ENCODE measurements around the gene LSM2. TPM values are rescaled to one million over a fixed set of nuclear protein-coding genes. Genes with fewer than 3 reads are reported as not detected.
A peak's percentile ranks its signal among the peaks of the same experiment; 100 is the strongest.
"Not testable (repeated sequence)": the region's sequence is repeated elsewhere in the genome, so short reads cannot be mapped to it uniquely, and the experiment has no call there.

Gene LSM2
- total RNA-seq, 1 donor from 2014 or later: 112 TPM

DNA sequence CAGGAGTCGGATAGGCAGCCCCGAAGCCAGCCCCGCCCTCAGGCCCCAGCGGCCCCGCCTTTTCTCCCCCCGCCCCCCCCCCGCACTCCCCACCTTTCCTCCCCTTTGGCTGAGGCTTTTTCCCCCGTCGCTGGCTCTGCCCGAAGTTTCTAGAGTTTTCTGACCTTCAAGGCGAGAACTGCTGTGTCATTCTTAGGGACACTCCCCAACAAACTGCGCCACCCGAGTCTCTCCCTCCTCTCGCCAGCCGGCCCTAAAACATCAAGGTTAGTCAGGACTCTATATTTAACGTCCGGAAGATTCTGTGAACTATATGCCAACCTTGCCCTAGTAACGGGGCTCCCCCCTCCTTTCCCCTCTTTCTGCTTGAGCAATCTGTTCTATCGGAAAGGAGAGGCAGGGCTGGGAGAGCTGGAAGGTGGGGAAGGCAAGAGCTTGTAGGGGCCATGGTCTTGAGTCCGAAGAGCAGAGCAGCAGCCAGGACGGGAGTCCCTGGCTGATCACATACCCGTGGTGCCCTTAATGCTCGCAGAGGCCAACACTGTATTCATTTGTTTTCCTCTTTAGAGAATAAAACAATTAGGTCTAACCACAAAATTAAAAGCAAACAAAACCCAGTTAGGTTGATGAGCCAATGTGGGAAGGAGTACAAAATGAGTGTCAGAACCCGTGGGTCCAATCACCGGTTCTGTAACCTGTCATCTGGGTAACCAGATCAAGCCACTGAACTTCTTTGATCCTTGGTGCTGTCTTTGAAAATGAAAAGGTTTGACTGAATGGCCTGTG is 15.5 kb upstream of the LSM2 start:
- TF ChIP-seq, protein P1, sequence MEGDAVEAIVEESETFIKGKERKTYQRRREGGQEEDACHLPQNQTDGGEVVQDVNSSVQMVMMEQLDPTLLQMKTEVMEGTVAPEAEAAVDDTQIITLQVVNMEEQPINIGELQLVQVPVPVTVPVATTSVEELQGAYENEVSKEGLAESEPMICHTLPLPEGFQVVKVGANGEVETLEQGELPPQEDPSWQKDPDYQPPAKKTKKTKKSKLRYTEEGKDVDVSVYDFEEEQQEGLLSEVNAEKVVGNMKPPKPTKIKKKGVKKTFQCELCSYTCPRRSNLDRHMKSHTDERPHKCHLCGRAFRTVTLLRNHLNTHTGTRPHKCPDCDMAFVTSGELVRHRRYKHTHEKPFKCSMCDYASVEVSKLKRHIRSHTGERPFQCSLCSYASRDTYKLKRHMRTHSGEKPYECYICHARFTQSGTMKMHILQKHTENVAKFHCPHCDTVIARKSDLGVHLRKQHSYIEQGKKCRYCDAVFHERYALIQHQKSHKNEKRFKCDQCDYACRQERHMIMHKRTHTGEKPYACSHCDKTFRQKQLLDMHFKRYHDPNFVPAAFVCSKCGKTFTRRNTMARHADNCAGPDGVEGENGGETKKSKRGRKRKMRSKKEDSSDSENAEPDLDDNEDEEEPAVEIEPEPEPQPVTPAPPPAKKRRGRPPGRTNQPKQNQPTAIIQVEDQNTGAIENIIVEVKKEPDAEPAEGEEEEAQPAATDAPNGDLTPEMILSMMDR (conservative IDR thresholded peaks at IDR 0.05; ENCODE audit: low read depth, low read length): no peak
- peak overlapping the region; percentile 68 for H3K4me3 ChIP-seq (ENCODE audit: low read depth, low read length)
- DNase-seq (ENCODE audit: low read depth): no peak

DNA sequence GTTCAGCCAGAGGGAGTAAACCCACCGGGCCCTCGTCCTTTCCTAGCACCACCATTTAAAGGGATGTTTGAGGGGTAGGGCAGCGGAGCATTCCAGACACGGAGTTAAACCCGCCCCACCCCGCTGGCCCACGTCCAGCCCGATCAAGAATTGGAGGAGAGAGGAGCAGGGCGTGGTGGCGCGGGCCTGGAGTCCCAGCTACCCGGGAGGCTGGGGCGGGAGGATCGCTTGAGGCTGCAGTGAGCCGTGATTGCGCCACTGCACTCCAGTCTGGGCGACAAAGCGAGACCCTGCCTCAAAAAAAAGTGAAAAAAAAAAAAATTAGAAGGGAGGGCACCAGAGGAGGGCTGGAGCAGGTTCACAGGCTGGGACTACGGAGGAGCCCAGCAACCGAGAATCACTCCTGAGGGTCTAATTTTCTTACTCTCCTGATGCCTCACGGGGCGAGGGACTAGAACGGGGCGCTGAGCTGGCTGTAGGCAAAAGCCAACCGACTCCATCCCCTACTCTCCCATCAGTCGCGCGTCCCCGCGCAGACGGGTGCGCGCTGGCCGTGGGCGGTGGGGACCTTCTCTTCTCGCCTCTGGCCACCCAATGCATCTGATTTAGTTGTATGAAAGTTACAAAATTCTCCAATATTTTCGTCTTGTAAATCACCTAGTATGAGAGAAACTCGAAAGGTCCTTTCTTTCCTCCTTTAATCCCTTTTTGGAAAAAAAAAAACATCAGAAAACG is 14.7 kb upstream of the LSM2 start:
- DNase-seq (ENCODE audit: low read depth): no peak
- H3K4me3 ChIP-seq (ENCODE audit: low read depth, low read length): peak overlapping the region; percentile 68
- TF ChIP-seq, protein P1 (conservative IDR thresholded peaks at IDR 0.05; ENCODE audit: low read depth, low read length): no peak

DNA sequence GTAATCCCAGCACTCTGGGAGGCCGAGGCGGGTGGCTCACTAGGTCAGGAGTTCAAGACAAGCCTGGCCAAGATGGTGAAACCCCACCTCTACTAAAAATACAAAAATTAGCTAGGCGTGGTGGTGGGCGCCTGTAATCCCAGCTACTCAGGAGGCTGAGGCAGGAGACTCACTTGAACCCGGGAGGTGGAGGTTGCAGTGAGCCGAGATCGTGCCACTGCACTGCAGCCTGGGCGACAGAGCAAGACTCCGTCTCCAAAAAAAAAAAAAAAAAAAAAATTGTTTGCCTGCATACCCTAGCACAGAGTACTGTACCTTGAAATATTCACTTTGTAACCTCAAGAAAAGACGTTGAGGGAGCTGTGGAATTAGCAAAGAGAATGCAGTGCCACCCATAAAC is 13.6 kb upstream of the LSM2 start:
- H3K4me3 ChIP-seq (ENCODE audit: low read depth, low read length); DNase-seq (ENCODE audit: low read depth): not testable (repeated sequence)

DNA sequence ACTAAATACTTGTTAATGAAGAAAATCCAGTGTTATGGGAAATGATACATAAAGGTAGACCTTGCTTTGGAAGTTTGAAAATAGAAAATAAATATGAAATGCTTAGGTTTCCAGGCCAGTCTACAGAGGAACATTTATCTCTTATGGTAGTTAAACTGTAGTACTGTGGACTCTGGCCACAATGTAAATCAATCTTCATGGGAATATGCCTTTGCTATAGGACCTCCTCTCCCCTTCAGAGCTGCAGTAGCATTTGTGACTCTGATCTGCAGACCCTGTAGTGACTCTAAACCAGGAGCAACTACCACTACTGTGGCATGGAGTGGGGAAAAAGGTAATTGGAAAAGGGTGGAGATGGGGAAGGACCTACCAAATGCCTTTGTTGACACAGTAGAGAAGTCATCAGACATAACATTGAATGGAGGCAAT is 13.1 kb upstream of the LSM2 start:
- H3K4me3 ChIP-seq (ENCODE audit: low read depth, low read length): no peak overlapping the region
- TF ChIP-seq, protein P1 (conservative IDR thresholded peaks at IDR 0.05; ENCODE audit: low read depth, low read length): no peak
- no peak for DNase-seq (ENCODE audit: low read depth)

DNA sequence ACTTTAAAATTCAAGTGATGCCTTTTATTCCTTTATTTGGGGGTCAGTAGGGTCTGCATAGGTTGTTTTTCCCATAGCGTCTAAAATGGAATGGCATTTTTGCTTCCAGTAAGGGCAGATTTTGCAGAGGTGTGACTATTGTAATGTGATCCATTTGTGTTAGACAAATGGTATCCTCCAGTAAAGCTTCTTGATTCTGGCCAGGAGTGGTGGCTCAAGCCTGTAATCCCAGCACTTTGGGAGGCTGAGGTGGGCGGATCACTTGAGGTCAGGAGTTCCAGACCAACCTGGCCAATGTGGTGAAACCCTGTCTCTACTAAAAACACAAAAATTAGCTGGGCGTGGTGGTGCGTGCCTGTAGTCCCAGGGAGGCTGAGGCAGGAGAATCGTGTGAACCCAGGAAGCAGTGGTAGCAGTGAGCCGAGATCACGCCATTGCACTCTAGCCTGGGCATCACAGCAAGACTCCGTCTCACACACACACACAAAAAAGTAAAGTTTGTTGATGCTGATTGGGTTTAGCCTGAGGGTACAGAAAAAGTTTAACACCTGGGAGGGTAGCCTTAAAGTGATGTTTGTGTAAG is 11.3 kb upstream of the LSM2 start:
- peak overlapping the region; percentile 43 for H3K4me3 ChIP-seq (ENCODE audit: low read depth, low read length)
- not testable (repeated sequence) for DNase-seq (ENCODE audit: low read depth)

DNA sequence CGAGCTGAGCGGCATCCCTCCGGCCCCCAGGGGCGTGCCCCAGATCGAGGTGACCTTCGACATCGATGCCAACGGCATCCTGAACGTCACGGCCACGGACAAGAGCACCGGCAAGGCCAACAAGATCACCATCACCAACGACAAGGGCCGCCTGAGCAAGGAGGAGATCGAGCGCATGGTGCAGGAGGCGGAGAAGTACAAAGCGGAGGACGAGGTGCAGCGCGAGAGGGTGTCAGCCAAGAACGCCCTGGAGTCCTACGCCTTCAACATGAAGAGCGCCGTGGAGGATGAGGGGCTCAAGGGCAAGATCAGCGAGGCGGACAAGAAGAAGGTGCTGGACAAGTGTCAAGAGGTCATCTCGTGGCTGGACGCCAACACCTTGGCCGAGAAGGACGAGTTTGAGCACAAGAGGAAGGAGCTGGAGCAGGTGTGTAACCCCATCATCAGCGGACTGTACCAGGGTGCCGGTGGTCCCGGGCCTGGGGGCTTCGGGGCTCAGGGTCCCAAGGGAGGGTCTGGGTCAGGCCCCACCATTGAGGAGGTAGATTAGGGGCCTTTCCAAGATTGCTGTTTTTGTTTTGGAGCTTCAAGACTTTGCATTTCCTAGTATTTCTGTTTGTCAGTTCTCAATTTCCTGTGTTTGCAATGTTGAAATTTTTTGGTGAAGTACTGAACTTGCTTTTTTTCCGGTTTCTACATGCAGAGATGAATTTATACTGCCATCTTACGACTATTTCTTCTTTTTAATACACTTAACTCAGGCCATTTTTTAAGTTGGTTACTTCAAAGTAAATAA is 10.6 kb upstream of the LSM2 start:
- H3K4me3 ChIP-seq (ENCODE audit: low read depth, low read length): peak overlapping the region; percentile 43
- DNase-seq (ENCODE audit: low read depth): not testable (repeated sequence)

DNA sequence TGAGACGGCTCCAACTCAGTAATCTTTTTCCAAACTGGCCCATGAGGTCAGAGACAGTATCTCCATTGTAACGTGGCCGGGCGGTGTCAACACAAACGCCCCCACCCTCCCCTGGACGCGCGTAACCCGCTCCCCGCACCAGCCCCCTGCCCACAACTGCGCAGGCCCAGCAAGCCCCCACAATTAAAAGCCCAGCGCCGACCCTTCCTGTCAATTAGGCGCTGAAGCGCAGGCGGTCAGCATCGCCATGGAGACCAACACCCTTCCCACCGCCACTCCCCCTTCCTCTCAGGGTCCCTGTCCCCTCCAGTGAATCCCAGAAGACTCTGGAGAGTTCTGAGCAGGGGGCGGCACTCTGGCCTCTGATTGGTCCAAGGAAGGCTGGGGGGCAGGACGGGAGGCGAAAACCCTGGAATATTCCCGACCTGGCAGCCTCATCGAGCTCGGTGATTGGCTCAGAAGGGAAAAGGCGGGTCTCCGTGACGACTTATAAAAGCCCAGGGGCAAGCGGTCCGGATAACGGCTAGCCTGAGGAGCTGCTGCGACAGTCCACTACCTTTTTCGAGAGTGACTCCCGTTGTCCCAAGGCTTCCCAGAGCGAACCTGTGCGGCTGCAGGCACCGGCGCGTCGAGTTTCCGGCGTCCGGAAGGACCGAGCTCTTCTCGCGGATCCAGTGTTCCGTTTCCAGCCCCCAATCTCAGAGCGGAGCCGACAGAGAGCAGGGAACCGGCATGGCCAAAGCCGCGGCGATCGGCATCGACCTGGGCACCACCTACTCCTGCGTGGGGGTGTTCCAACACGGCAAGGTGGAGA is 8.5 kb upstream of the LSM2 start, which contains the start of the genes HSPA1A and HSPA1L:
Gene HSPA1A (plus strand): TSS at position 519 of the 814 bp plus-strand sequence. CDS start 214 bp downstream, at position 733.
Gene HSPA1L (minus strand): TSS at position 259 of the 814 bp plus-strand sequence. CDS start 3,311 bp downstream, outside the sequence.
- DNase-seq (ENCODE audit: low read depth): no peak
- H3K4me3 ChIP-seq (ENCODE audit: low read depth, low read length): peak within 1 kb of the TSS; percentile 61
- TF ChIP-seq, protein P1 (conservative IDR thresholded peaks at IDR 0.05; ENCODE audit: low read depth, low read length): no peak

Measured in epithelial cell of proximal tubule (primary cell).